HL-60 (cell line): Measurements from ENCODE around the gene UBA6.

ENCODE experiments used
- DNase-seq, 2 experiments: peaks; one replicate each; pipeline ENCODE4 v3.0.0-alpha.2; 2010 to 2020; ENCODE audit warnings: low read depth in 1 of 2, low spot score in 1 of 2
- H3K27ac ChIP-seq: fragments of 250-450 bp; sonication (Bioruptor Pico); replicated peaks from 2 replicates; pipeline ENCODE4 v1.5.1; 2020; ENCODE audit warnings: mild to moderate bottlenecking, moderate library complexity
- H3K27me3 ChIP-seq: fragments of 250-450 bp; sonication (Bioruptor Pico); 2 replicates; pipeline ENCODE4 v1.5.1; 2021; ENCODE audit warnings: mild to moderate bottlenecking, moderate library complexity; ENCODE audit not compliant: insufficient read depth, poor library complexity, severe bottlenecking
- H3K4me3 ChIP-seq: replicated peaks from 2 replicates; pipeline ENCODE4 v1.5.1; 2011; ENCODE audit warnings: mild to moderate bottlenecking, control low read depth, low read length; ENCODE audit not compliant: insufficient read depth
- CTCF ChIP-seq: IDR thresholded peaks from one replicate; pipeline ENCODE4 v1.5.1; 2011; ENCODE audit warnings: low read length, control low read depth, inconsistent platforms; ENCODE audit not compliant: insufficient read depth
- GABPA ChIP-seq: IDR thresholded peaks from 2 replicates; pipeline ENCODE4 v1.6.1; 2012; ENCODE audit warnings: low read depth
- POLR2AphosphoS5 ChIP-seq: IDR thresholded peaks from 2 replicates; pipeline ENCODE4 v1.6.1; 2012; ENCODE audit warnings: low read depth
- REST ChIP-seq: IDR thresholded peaks from 2 replicates; pipeline ENCODE4 v1.6.1; 2012; ENCODE audit warnings: low read depth; ENCODE audit not compliant: insufficient replicate concordance
- SPI1 ChIP-seq: IDR thresholded peaks from 2 replicates; pipeline ENCODE4 v1.6.1; 2012; ENCODE audit warnings: low read depth, mild to moderate bottlenecking, borderline replicate concordance

UBA6 gene

DNA sequence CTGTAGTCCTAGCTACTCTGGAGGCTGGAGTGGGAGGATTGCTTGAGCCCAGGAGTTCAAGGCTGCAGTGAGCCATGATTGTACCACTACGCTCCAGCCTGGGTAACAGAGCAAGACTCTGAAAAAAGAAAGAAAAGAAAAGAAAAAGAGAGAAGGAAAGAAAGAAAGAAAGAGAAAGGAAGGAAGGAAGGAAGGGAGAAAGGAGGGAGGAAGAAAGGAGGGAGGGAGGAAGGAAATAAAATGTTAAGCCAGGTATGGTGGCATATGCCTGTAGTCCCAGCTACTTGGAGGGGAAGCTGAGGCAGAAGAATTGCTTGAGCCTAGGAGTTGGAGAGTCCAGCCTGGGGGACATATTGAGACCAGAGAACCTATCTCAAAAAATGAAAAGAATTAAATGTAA, 130.4 kb downstream of the UBA6 start:
- DNase-seq: no peak
- no peak overlapping the region for H3K27ac ChIP-seq
- TF ChIP-seq POLR2AphosphoS5 (no peak), REST (no peak), SPI1 (no peak), GABPA (no peak), CTCF (no peak)
- no peaks in the 10 kb centered on the region for H3K27me3 ChIP-seq
- no peak overlapping the region for H3K4me3 ChIP-seq

- no peak overlapping the region for H3K4me3 ChIP-seq
- no peak for DNase-seq
- no peak overlapping the region for H3K27ac ChIP-seq
- no peaks in the 10 kb centered on the region for H3K27me3 ChIP-seq
- TF ChIP-seq POLR2AphosphoS5: no peak
- no peak for TF ChIP-seq CTCF
- no peak for TF ChIP-seq REST
- TF ChIP-seq SPI1: no peak
- TF ChIP-seq GABPA: no peak
These were observed 132.1 kb downstream of the UBA6 start for GRCh38 chr4:67568820-67569219.

GRCh38 chr4:67566335-67566734, 134.6 kb downstream of the UBA6 start:
- no peak for DNase-seq
- no peaks in the 10 kb centered on the region for H3K27me3 ChIP-seq
- TF ChIP-seq GABPA: no peak
- TF ChIP-seq REST: no peak
- no peak for TF ChIP-seq POLR2AphosphoS5
- no peak for TF ChIP-seq CTCF
- no peak for TF ChIP-seq SPI1
- no peak overlapping the region for H3K27ac ChIP-seq
- H3K4me3 ChIP-seq: no peak overlapping the region
